HepG2 (cell line): ENCODE measurements around the gene SLC19A3. TPM values are rescaled to one million over a fixed set of nuclear protein-coding genes. Genes with fewer than 3 reads are reported as not detected.

Experiments used
- ARID2 ChIP-seq: sonication (generic); formaldehyde crosslinking; IDR thresholded peaks from 2 replicates; pipeline ENCODE4 v1.8.1; 2022; ENCODE audit warnings: mild to moderate bottlenecking, missing genetic modification reagents, borderline replicate concordance
- ARID3A ChIP-seq: IDR thresholded peaks from 2 replicates; pipeline ENCODE4 v1.6.1; 2012; ENCODE audit warnings: low read depth, low read length, improper control_type of control experiment
- ERF ChIP-seq: IDR thresholded peaks from 2 replicates; pipeline ENCODE4 v1.6.1; 2018; ENCODE audit warnings: missing biosample characterization, missing genetic modification reagents
- GPN1 ChIP-seq: sonication (generic); formaldehyde crosslinking; IDR thresholded peaks from 2 replicates; pipeline ENCODE4 v1.5.1; 2020; ENCODE audit warnings: missing genetic modification reagents, borderline replicate concordance
- HOXA7 ChIP-seq: sonication (generic); formaldehyde crosslinking; IDR thresholded peaks from 2 replicates; pipeline ENCODE4 v1.8.1; 2022; ENCODE audit warnings: mild to moderate bottlenecking, missing genetic modification reagents, moderate library complexity
- JDP2 ChIP-seq: sonication (generic); formaldehyde crosslinking; IDR thresholded peaks from 2 replicates; pipeline ENCODE4 v1.8.1; 2022; ENCODE audit warnings: missing genetic modification reagents, borderline replicate concordance
- MAF1 ChIP-seq: sonication (generic); formaldehyde crosslinking; IDR thresholded peaks from 2 replicates; pipeline ENCODE4 v1.5.0; 2020; ENCODE audit warnings: missing genetic modification reagents, borderline replicate concordance
- MAFF ChIP-seq: IDR thresholded peaks from 2 replicates; pipeline ENCODE4 v1.6.1; 2011; ENCODE audit warnings: low read depth, low read length, improper control_type of control experiment
- MNT ChIP-seq: fragments of 450-650 bp; IDR thresholded peaks from 2 replicates; pipeline ENCODE4 v1.6.1; 2016
- NFKBIZ ChIP-seq: IDR thresholded peaks from 2 replicates; pipeline ENCODE4 v1.6.1; 2018; ENCODE audit warnings: missing genetic modification reagents, missing compliant biosample characterization
- NFYC ChIP-seq: IDR thresholded peaks from 2 replicates; pipeline ENCODE4 v1.6.1; 2016; ENCODE audit warnings: missing genetic modification reagents, missing compliant biosample characterization
- NR0B2 ChIP-seq: sonication (generic); formaldehyde crosslinking; IDR thresholded peaks from 2 replicates; pipeline ENCODE4 v1.4.0; 2020; ENCODE audit warnings: mild to moderate bottlenecking, missing genetic modification reagents
- RFX1 ChIP-seq: fragments of 450-650 bp; IDR thresholded peaks from 2 replicates; pipeline ENCODE4 v1.6.1; 2017
- SKIL ChIP-seq: sonication (generic); formaldehyde crosslinking; IDR thresholded peaks from 2 replicates; pipeline ENCODE4 v1.8.0; 2022; ENCODE audit warnings: missing genetic modification reagents, mild to moderate bottlenecking, moderate library complexity, borderline replicate concordance
- SUZ12 ChIP-seq: fragments of 150-350 bp; IDR thresholded peaks from 2 replicates; pipeline ENCODE4 v1.6.1; 2014; ENCODE audit warnings: low read depth, low read length
- TBP ChIP-seq: sonication (generic); formaldehyde crosslinking; IDR thresholded peaks from 2 replicates; pipeline ENCODE4 v1.5.0; 2020; ENCODE audit warnings: missing genetic modification reagents
- ZFP1 ChIP-seq: IDR thresholded peaks from 2 replicates; pipeline ENCODE4 v1.6.1; 2016
- ZNF414 ChIP-seq: sonication (generic); formaldehyde crosslinking; IDR thresholded peaks from 2 replicates; pipeline ENCODE4 v1.5.0; 2020; ENCODE audit warnings: missing genetic modification reagents
- ZNF616 ChIP-seq: sonication (generic); formaldehyde crosslinking; IDR thresholded peaks from 2 replicates; pipeline ENCODE4 v1.5.0; 2020; ENCODE audit warnings: low read depth, mild to moderate bottlenecking, missing genetic modification reagents
- ZNF7 ChIP-seq: IDR thresholded peaks from 2 replicates; pipeline ENCODE4 v1.6.1; 2016; ENCODE audit warnings: missing biosample characterization, missing genetic modification reagents
- ZNF761 ChIP-seq: sonication (generic); formaldehyde crosslinking; conservative IDR thresholded peaks from 2 replicates; pipeline ENCODE4 v1.4.0; 2020; ENCODE audit warnings: mild to moderate bottlenecking, missing genetic modification reagents
- ZNF773 ChIP-seq: sonication (generic); formaldehyde crosslinking; IDR thresholded peaks from 2 replicates; pipeline ENCODE4 v1.4.0; 2020; ENCODE audit warnings: missing genetic modification reagents, borderline replicate concordance
- ZNF790 ChIP-seq: sonication (generic); formaldehyde crosslinking; IDR thresholded peaks from 2 replicates; pipeline ENCODE4 v1.8.0; 2022; ENCODE audit warnings: missing genetic modification reagents, mild to moderate bottlenecking, borderline replicate concordance
- ZSCAN30 ChIP-seq: sonication (generic); formaldehyde crosslinking; IDR thresholded peaks from 2 replicates; pipeline ENCODE4 v1.5.0; 2020; ENCODE audit warnings: mild to moderate bottlenecking, missing genetic modification reagents
- polyA plus RNA-seq, 8 experiments: library from polyadenylated mRNA; depleted of rRNA in 3 of 8; stranded (reverse) in 7 of 8; unstranded in 1 of 8; fragments of >200 nt; fragmentation: Illumina TruSeq in 4 of 8; extraction: Trizol in 4 of 8; gene quantifications; 2 replicates each; pipeline versions ENCODE4 v1.2.1 to v1.2.3, GENCODE V29; 2011 to 2016; ENCODE audit warnings: low read depth in 4 of 8, missing spikeins in 1 of 8, mixed read lengths in 1 of 8; ENCODE audit not compliant: insufficient read depth in 1 of 8
- total RNA-seq, 5 experiments: library from RNA; depleted of rRNA; stranded (reverse); fragments of >200 nt; fragmentation: Illumina TruSeq; extraction: Trizol; gene quantifications; 2 replicates each; pipeline ENCODE4 v1.2.3, GENCODE V29; 2016; ENCODE audit warnings: low read depth in 1 of 5

SLC19A3 gene
- total and polyA plus RNA-seq, 2 of the 13 experiments (the other 11 are each of a cell fraction or from before 2014, with no cell fraction given): 2.3 to 5.2 TPM

GRCh38 chr2:227717687-227718567 is at the start of gene SLC19A3 (continued):
- no peak for TF ChIP-seq GPN1
- no peak for TF ChIP-seq ARID3A
- TF ChIP-seq NR0B2 (CRISPR knock-in tag): peak; percentile 32; the same call in 1 of the 2 replicates
- no peak for TF ChIP-seq HOXA7
- no peak for TF ChIP-seq NFYC (CRISPR knock-in tag)
- TF ChIP-seq ARID2 (CRISPR knock-in tag): peak; percentile 63; the same call in 1 of the 2 replicates
- no peak for TF ChIP-seq MAF1 (CRISPR knock-in tag)
- TF ChIP-seq RFX1: no peak
- TF ChIP-seq ZNF616 (CRISPR knock-in tag): no peak
- no peak for TF ChIP-seq ZNF7 (CRISPR knock-in tag)
- TF ChIP-seq MAFF: no peak
- no peak for TF ChIP-seq SUZ12
- TF ChIP-seq TBP (CRISPR knock-in tag): no peak
- no peak for TF ChIP-seq ZNF790
- no peak for TF ChIP-seq ZSCAN30 (CRISPR knock-in tag)
- TF ChIP-seq ERF (CRISPR knock-in tag): no peak
- TF ChIP-seq SKIL: no peak
- TF ChIP-seq JDP2 (CRISPR knock-in tag): no peak
- no peak for TF ChIP-seq MNT
- TF ChIP-seq NFKBIZ (CRISPR knock-in tag): peak; percentile 61; the same call in 1 of the 2 replicates
- 0 out of 2 replicates have a peak, but pooled peaks have one; percentile 59 for TF ChIP-seq ZNF761 (CRISPR knock-in tag)
- TF ChIP-seq ZNF414: no peak
- TF ChIP-seq ZNF773: no peak
- TF ChIP-seq ZFP1 (CRISPR knock-in tag): no peak
